Right atrium auricular region (tissue), 2 donors: ENCODE data around the gene NACA. TPM values are rescaled to one million over a fixed set of nuclear protein-coding genes. Genes with fewer than 3 reads are reported as not detected.

Experiments
- DNase-seq: peaks from one replicate; pipeline ENCODE4 v3.0.0-alpha.2; 2019; ENCODE audit warnings: low spot score
- H3K27ac ChIP-seq, 2 donors: fragments of 200-600 bp; sonication (generic); 1 replicate in 1 of 2; 2 replicates in 1 of 2; pipeline ENCODE4 v1.5.1; 2016 to 2019
- H3K27me3 ChIP-seq, 2 donors: fragments of 200-600 bp; sonication (generic); one replicate each; pipeline versions ENCODE4 v1.5.1 to v1.6.0; 2017 to 2019
- H3K36me3 ChIP-seq: fragments of 200-600 bp; sonication (generic); one replicate; pipeline ENCODE4 v1.5.1; 2016
- H3K4me1 ChIP-seq, 2 donors: fragments of 200-600 bp; sonication (generic); one replicate each; pipeline versions ENCODE4 v1.5.1 to v1.6.0; 2017 to 2019
- H3K4me3 ChIP-seq, 2 donors: fragments of 200-600 bp; sonication (generic); 1 replicate in 1 of 2; 2 replicates in 1 of 2; pipeline ENCODE4 v1.5.1; 2017 to 2019; ENCODE audit warnings: mild to moderate bottlenecking in 1 of 2, moderate library complexity in 1 of 2
- H3K9me3 ChIP-seq, 2 donors: fragments of 200-600 bp; sonication (generic); one replicate each; pipeline ENCODE4 v1.5.1; 2019
- total RNA-seq, 2 donors: library from RNA; depleted of rRNA; stranded (reverse); fragments of >200 nt; gene quantifications; one replicate each; pipeline ENCODE4 v1.1.0, GENCODE V29; 2016
- TF ChIP-seq, protein P1 (sequence below), 2 donors: fragments of 200-600 bp; sonication (generic); IDR thresholded peaks; one replicate each; pipeline ENCODE4 v1.5.1; 2019; ENCODE audit warnings: antibody characterized with exemption in 2 of 2

The NACA gene
- total RNA-seq, 2 donors from 2014 or later = 529 to 636 TPM

DNA sequence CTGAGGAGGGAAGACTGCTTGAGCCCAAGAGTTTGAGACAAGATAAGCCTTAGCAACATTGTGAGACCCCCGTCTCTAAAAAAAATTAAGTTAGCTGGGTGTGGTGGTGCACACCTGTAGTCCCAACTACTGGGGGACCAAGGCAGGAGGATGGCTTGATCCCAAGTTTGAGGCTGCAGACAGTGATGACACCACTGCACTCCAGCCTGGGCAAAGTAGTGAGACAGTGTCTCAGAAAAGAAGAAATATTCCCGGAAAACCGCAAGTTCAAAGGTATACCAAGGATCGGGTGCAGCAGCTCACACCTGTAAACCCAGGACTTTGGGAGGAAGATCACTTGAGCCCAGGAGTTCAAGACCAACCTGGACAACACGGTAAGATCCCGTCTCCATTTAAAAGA lies 42.8 kb downstream of the NACA start:
- no peak overlapping the region for H3K27ac ChIP-seq

DNA sequence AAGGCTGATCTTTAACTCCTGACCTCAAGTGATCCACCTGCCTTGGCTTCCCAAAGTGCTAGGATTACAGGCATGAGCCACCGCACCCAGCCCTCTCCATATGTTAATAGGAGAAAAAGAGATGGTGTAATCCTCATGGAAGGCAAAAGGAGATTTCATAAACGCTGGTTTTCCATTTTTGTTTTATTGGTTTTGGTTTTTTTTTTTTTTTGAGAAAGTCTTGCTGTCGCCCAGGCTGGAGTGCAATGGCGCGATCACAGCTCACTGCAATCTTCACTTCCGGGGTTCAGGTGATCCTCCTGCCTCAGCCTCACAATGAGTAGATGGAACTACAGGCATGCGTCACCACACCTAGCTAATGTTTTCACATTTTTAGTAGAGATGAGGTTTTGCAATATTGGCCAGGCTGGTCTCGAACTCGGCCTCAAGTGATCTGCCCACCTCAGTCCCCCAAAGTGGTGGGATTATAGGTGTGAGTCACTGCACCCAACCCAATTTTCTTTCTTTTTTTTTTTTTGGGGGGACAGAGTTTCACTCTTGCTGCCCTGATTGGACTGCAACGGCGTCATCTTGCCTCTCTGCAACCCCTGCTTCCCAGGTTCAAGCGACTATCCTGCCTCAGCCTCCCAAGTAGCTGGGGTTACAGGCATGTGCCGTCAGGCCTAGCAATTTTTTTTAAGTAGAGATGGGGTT lies 45.1 kb downstream of the NACA start:
- Histone ChIP-seq H3K4me1 (peaks cover 0 to 63% of the 10 kb centered on the region in 2 donors), H3K36me3 (peaks cover 4% of the 10 kb centered on the region), H3K4me3 (no peak overlapping the region), H3K9me3 (no peaks in the 10 kb centered on the region), H3K27me3 (no peaks in the 10 kb centered on the region), H3K27ac (no peak overlapping the region)
- TF ChIP-seq, protein P1, sequence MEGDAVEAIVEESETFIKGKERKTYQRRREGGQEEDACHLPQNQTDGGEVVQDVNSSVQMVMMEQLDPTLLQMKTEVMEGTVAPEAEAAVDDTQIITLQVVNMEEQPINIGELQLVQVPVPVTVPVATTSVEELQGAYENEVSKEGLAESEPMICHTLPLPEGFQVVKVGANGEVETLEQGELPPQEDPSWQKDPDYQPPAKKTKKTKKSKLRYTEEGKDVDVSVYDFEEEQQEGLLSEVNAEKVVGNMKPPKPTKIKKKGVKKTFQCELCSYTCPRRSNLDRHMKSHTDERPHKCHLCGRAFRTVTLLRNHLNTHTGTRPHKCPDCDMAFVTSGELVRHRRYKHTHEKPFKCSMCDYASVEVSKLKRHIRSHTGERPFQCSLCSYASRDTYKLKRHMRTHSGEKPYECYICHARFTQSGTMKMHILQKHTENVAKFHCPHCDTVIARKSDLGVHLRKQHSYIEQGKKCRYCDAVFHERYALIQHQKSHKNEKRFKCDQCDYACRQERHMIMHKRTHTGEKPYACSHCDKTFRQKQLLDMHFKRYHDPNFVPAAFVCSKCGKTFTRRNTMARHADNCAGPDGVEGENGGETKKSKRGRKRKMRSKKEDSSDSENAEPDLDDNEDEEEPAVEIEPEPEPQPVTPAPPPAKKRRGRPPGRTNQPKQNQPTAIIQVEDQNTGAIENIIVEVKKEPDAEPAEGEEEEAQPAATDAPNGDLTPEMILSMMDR (IDR thresholded peaks at IDR 0.05) = no peak
- peak; percentile 30 for DNase-seq

More for the DNA sequence above, 42.8 kb downstream of the NACA start:
- Histone ChIP-seq H3K4me3 (no peak overlapping the region), H3K9me3 (no peaks in the 10 kb centered on the region), H3K36me3 (peaks cover 4% of the 10 kb centered on the region), H3K4me1 (peaks cover 0 to 64% of the 10 kb centered on the region in 2 donors), H3K27me3 (no peaks in the 10 kb centered on the region)
- DNase-seq = no peak
- TF ChIP-seq, protein P1 (IDR thresholded peaks at IDR 0.05) = no peak

DNA sequence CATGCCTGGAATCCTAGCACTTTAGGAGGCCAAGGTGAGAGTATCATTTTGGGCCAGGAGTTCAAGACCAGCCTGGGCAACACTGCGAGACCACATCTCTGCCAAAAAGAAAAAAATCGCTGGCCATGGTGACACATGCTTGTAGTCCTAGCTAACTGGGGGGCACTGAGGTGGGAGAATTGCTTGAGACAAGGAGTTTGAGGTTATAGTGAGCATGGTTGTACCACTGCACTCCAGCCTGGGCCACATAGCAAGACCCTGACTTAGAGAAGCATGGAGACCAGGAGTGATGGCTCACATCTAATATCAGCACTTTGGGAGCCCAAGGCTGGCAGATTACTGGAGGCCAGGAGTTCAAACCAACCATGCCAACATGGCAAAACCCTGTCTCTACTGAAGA lies 46.2 kb downstream of the NACA start:
- H3K4me1 ChIP-seq = peaks cover 0 to 58% of the 10 kb centered on the region in 2 donors
- TF ChIP-seq, protein P1 (IDR thresholded peaks at IDR 0.05) = no peak
- peak; percentile 42 for DNase-seq
- H3K36me3 ChIP-seq = peaks cover 4% of the 10 kb centered on the region
- H3K4me3 ChIP-seq = no peak overlapping the region
- no peak overlapping the region for H3K27ac ChIP-seq
- H3K27me3 ChIP-seq = no peaks in the 10 kb centered on the region
- no peaks in the 10 kb centered on the region for H3K9me3 ChIP-seq

DNA sequence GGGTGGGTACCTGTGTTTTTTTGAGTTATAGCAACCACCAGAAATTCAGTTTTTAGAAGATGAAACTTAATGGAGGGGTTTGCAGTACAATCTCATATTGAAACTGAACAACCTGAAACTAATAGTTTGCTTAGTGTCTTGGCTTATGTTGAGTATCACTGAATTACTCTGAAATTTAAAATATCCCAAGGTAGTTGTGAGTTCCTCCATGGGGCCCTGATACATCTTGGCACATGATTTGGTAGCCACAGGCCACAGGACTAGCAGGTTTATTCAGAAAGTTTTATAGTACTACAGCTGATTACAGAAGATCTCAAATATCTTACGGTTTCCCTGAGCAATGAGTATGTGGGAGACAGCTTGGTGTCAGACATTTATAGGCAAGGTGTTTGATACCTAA lies 47.4 kb downstream of the NACA start:
- Histone ChIP-seq H3K9me3 (no peaks in the 10 kb centered on the region), H3K4me3 (no peak overlapping the region), H3K36me3 (peaks cover 4% of the 10 kb centered on the region), H3K27me3 (no peaks in the 10 kb centered on the region), H3K4me1 (peaks cover 0 to 50% of the 10 kb centered on the region in 2 donors), H3K27ac (no peak overlapping the region)
- TF ChIP-seq, protein P1 (IDR thresholded peaks at IDR 0.05) = no peak
- DNase-seq = peak; percentile 16

DNA sequence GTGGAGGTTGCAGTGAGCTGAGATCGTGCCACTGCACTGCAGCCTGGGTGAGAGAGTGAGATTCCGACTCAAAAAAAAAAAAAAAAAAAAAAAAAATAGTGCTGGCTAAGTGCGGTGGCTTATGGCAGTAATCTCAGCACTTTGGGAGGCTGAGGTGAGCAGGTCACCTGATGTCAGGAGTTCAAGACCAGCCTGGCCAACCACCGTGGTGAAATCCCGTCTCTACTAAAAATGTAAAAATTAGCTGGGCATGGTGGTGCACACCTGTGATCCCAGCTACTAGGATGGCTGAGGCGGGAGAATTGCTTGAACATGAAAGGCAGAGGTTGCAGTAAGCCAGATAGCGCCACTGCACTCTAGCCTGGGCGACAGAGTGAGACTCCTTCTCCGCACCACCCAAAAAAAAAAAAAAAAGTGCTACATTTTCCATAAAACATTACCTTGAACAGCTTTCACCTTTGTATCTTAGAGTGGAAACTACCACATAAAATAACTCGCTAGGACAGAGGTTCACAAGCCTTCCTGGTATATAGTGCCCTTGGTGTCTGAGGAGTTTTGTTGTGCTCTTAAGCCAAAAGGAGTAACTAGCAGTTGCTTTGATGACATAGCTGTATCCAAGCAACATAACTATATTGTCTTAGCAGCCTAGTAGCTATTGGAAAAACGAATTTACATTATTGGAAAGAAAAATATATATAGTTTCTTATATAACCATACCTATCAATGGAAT lies 48.1 kb downstream of the NACA start:
- Histone ChIP-seq H3K4me3 (no peak overlapping the region), H3K9me3 (no peaks in the 10 kb centered on the region), H3K36me3 (peaks cover 10% of the 10 kb centered on the region), H3K27me3 (no peaks in the 10 kb centered on the region), H3K27ac (no peak overlapping the region), H3K4me1 (peaks cover 0 to 47% of the 10 kb centered on the region in 2 donors)
- DNase-seq = peak; percentile 46
- TF ChIP-seq, protein P1 (IDR thresholded peaks at IDR 0.05) = no peak
